SU-DHL-6 (cell line): ENCODE data around the gene CXADR.
"Not testable (repeated sequence)": the region's sequence is repeated elsewhere in the genome, so short reads cannot be mapped to it uniquely, and the experiment has no call there.

Experiments used
- CTCF ChIP-seq: fragments of 200-600 bp; sonication (generic); IDR thresholded peaks from one replicate; pipeline ENCODE4 v1.5.1; 2017; ENCODE audit warnings: antibody characterized with exemption, mild to moderate bottlenecking, low read length, moderate library complexity; ENCODE audit not compliant: insufficient read depth, poor library complexity, severe bottlenecking
- EZH2phosphoT487 ChIP-seq: fragments of 200-600 bp; sonication (generic), shearing (Covaris generic); conservative IDR thresholded peaks from 2 replicates; pipeline ENCODE4 v1.6.1; 2018; ENCODE audit warnings: mild to moderate bottlenecking, antibody characterized with exemption, low read length, moderate library complexity, mixed read lengths

- TF ChIP-seq CTCF, EZH2phosphoT487: not testable (repeated sequence)
Observed at GRCh38 chr21:17478156-17478555, 34.7 kb upstream of the CXADR start.
